GM12892 (cell line): ENCODE results near the gene MIB1.
A peak's percentile ranks its signal among the peaks of the same experiment; 100 is the strongest.
"Not testable (repeated sequence)": the region's sequence is repeated elsewhere in the genome, so short reads cannot be mapped to it uniquely, and the experiment has no call there.

Source experiments
- DNase-seq: peaks from one replicate; pipeline ENCODE4 v3.0.0; 2011; ENCODE audit not compliant: insufficient read length
- FAIRE-seq: peaks from 2 replicates; lab custom pipeline; 2011; peaks lifted over from hg19 to GRCh38; lab: Jason Lieb, UNC
- POLR2A ChIP-seq: IDR thresholded peaks from 2 replicates; pipeline ENCODE4 v1.6.1; 2011; ENCODE audit warnings: low read depth, low read length, control low read depth
- POLR2AphosphoS5 ChIP-seq: IDR thresholded peaks from 2 replicates; pipeline ENCODE4 v1.6.1; 2011; ENCODE audit warnings: low read depth, low read length, control low read depth
- TAF1 ChIP-seq: IDR thresholded peaks from 2 replicates; pipeline ENCODE4 v1.6.1; 2011; ENCODE audit warnings: low read depth, mild to moderate bottlenecking, control low read depth, low read length, borderline replicate concordance

The MIB1 gene

GRCh38 chr18:21747764-21748693, 7.4 kb downstream of the MIB1 start:
- no peak for DNase-seq
- peak; percentile 56 for FAIRE-seq
- no peak for TF ChIP-seq POLR2A
- TF ChIP-seq POLR2AphosphoS5, result no peak
- TF ChIP-seq TAF1, result no peak

DNA sequence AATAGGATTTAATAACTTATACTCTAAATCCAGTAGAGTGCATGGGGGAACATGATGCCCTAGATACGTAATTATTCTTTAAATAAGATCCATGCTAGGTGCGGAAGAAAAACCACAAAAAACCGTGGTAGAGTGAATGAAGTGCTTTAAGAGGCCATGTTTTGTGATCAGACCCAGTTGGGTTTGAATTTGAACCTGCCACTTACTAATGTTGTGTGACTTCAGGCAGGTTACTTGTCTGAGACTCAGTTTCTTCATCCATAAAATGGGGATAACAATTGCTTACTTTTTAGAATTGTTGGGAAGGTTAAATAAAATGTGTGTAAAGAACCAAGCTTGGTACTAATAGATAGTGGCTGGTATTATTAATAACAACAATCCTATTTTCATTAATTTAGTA, 17.2 kb downstream of the MIB1 start:
- no peak for DNase-seq
- no peak for FAIRE-seq
- no peak for TF ChIP-seq POLR2A
- no peak for TF ChIP-seq POLR2AphosphoS5
- TF ChIP-seq TAF1, result no peak

DNA sequence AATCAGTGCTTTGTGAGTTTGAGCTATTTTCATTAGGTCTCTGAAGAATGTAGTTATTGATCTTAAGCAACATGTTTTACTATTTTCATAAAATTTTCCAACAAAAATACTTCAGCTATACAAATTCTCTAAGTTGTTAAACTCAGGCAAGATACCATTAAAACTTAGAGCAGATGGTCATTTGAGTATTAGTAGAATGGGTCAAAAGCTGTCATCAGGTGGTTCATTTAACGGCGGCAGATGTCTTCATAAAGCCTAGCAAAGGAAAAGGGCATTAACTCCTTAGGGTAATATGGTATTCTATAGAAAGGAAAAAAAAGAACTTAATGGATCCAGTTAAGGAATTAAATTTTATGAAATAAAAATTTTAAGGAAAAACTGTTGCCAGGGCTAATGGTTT, 19.2 kb downstream of the MIB1 start:
- no peak for DNase-seq
- TF ChIP-seq TAF1 (no peak), POLR2AphosphoS5 (no peak), POLR2A (no peak)
- FAIRE-seq, result no peak

DNA sequence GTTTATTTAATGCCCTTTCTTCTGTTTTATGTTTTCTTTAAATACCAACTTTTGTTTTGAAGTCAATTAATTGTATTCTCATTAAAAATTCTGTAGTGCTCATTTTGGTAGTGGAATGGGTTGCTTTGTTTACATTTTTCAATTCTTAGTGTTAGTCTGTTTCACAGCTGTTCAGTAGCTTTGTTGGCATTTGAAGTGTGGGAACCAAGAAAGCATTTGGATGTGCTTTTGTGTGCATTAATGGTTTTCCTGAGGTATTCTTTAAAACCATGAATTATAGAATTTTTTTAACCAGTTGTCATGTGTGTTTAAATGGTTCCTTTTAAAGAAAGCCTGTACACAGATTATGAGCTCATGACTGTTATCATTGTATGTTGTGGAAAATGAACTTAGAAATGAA, 19.7 kb downstream of the MIB1 start:
- TF ChIP-seq TAF1 (no peak), POLR2A (no peak), POLR2AphosphoS5 (no peak)
- FAIRE-seq (no peak), DNase-seq (no peak)

- TF ChIP-seq TAF1, result no peak
- TF ChIP-seq POLR2AphosphoS5, result no peak
- no peak for TF ChIP-seq POLR2A
- no peak for FAIRE-seq
- DNase-seq, result no peak
Measured at GRCh38 chr18:21761471-21762115, 21.0 kb downstream of the MIB1 start.

DNA sequence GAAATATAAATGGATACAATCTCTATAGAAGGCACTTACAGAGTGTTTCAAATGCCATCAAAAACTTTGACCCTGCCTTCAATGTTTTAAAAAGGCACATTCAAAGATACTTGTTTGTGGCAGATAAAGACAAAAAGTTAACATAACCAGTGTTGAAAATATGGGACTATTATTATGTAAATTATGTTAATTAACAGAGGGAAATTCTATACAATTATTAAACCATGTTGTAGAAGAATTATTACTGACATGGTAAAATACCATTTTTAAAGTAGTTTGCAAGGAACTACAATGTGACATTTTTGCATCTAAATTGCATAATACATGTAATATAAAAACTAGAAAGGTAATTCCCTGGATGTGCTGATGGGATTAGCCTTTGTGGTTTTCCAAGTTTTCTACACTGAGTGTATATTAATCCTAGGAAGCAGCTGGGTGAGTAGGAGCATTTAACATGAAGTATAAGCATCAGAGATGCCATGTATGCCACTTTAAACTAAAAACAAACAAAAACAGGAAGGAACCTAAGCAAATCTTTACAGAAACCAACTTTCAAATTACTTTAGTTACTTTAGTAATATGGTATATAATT, 21.7 kb downstream of the MIB1 start:
- TF ChIP-seq TAF1 (no peak), POLR2A (no peak), POLR2AphosphoS5 (no peak)
- FAIRE-seq (no peak), DNase-seq (no peak)

DNA sequence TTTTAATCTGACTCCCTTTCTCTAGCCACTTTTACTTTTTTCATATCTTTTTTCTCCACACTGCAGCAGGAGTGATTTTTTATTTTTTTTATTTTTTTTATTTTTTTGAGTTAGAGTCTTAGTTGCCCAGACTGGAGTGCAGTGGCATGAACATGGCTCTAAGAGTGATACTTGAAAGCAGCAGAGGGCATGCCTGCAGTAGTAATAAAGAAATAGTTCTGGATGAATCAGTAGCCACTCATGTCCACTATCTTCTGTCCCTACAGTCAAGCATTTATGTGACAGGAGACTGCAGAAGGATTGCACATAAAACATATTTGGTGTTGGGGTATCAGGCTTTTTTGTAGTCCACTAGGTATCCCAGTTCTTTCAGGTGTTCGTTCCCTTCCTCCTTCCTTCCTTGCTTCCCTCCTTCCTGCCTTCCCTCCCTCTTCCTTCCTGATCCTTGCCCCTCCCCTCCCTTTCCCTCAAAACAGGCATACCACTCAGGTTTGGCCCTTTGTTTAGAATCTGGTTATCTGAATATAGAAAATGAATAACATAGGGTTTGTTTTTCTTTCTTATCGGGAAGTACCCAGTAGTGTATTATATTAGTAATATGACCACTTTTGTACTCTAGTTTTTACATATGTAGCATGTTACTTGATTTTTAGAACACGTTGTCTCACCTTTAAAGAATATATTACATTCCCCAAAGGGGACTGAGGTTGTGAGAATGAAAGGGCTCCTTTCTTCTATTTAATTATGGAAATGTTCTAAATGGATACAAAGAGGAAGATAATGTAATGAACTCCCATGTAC, 23.5 kb downstream of the MIB1 start:
- TF ChIP-seq POLR2AphosphoS5, result no peak
- TF ChIP-seq POLR2A, result no peak
- TF ChIP-seq TAF1, result no peak
- DNase-seq, result no peak
- FAIRE-seq, result no peak

DNA sequence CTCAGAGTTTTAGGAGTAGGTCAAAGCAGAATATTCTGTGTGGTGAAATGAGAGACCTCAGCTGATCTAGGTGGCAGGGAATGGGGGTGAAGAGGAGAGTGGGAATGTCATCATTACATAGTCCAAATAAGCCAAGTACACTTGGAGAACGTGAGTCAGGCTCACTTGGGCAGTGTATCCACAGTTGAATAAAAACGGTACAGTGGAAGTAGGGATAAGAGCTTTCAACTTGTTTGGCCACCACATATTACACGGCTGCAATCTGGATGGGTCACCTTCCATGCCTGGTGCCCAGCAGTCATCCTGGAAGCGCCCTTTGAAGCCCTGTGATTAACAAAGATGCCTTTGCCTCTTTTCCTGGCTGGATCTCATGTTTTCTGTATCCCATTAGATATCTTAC, 28.6 kb downstream of the MIB1 start:
- no peak for DNase-seq
- no peak for FAIRE-seq
- no peak for TF ChIP-seq POLR2AphosphoS5
- no peak for TF ChIP-seq POLR2A
- TF ChIP-seq TAF1, result no peak

DNA sequence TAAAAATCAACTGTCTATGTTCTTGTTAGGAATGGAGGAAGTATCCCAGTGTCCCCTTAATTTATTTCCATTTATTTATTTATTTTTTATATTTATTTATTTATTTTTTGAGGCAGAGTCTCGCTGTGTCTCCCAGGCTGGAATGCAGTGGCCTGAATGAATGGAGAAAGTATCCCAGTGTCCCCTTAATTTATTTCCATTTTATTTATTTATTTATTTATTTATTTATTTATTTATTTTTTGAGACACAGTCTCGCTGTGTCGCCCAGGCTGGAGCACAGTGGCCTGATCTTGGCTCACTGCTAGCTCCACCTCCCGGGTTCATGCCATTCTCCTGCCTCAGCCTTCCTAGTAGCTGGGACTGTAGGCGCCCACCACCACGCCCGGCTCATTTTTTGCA, 34.1 kb downstream of the MIB1 start:
- FAIRE-seq, result no peak
- TF ChIP-seq POLR2A (no peak), POLR2AphosphoS5 (no peak), TAF1 (no peak)
- DNase-seq, result no peak

- no peak for TF ChIP-seq POLR2A
- TF ChIP-seq TAF1, result no peak
- no peak for TF ChIP-seq POLR2AphosphoS5
- FAIRE-seq (no peak), DNase-seq (no peak)
Measured at GRCh38 chr18:21777814-21778213, 37.2 kb downstream of the MIB1 start.

DNA sequence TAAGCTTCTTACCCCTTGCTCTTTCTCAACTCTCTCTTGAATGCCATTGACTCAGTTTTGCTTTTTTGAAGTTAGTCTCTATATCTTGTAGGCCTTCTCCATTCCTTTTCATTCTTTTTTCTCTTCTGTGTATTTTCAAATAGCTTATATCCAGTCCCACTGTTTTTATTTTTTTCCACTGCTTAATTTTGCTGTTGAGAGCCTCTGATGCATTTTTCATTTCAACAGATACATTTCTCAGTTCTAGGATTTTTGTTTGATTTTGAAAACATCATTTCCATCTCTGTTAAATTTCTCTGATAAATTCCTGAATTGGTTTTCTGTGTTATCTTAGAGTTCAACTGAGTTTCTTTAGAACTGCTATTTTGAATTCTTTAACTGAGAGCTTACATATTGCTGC, 45.9 kb downstream of the MIB1 start:
- TF ChIP-seq TAF1 (no peak), POLR2A (no peak), POLR2AphosphoS5 (no peak)
- DNase-seq, result no peak
- FAIRE-seq, result no peak

- FAIRE-seq, DNase-seq: not testable (repeated sequence)
Measured at GRCh38 chr18:21796089-21796488, 55.5 kb downstream of the MIB1 start.
